ENCODE measurements around the gene TMEM240.

DNA sequence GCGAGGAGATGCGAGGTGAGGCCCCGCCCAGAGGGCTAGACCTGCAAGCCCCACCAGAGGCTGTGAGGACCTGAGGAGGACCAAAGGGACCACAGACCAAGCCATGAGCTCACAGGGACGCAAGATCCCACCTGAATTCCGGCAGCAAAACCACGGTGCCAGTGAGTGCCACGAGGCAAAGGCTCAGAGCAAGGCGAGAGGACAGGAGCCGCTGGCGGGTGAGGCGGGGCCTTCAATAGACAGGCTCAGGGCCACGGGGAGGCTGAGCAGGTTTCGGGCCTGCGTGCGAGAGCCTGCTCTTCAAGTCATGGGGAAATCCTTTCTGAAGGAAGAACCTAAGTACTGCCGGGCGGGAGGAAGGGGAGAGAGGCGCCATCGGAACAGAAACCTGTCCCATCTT, 7.1 kb upstream of the TMEM240 start:
- TF ChIP-seq POLR2A (IDR thresholded peaks at IDR 0.05; ENCODE audit: low read depth, low read length), result no peak
- no peak for TF ChIP-seq POLR2AphosphoS5 (IDR thresholded peaks at IDR 0.05; ENCODE audit: low read depth, low read length)
- TF ChIP-seq TAF1 (IDR thresholded peaks at IDR 0.05; ENCODE audit: borderline replicate concordance, low read depth, low read length), result no peak

Data from GM12892 (cell line).